IMR-90 (cell line): Measurements from ENCODE around the gene SEMA6A. TPM values are rescaled to one million over a fixed set of nuclear protein-coding genes. Genes with fewer than 3 reads are reported as not detected.

ENCODE experiments used
- ATAC-seq: fragments of 200-7000 bp; cut with Tn5 transposase; 2 replicates; pipeline ENCODE4 v1.9.1; 2020; ENCODE audit warnings: low read depth, mild to moderate bottlenecking, moderate library complexity
- BruUV-seq: library from RNA; stranded (reverse); fragments of 400-500 nt; replicated peaks from 2 replicates; lab custom pipeline; 2021; lab: Mats Ljungman, UMichigan
- CTCF ChIA-PET: fragments of 300-600 bp; formaldehyde crosslinking; extraction: SDS; loops from one replicate; lab custom pipeline; 2021; ENCODE audit warnings: antibody characterized with exemption; lab: Yijun Ruan, JAX
- POLR2A ChIA-PET: fragments of 300-600 bp; sonication (Branson Sonifier 250); formaldehyde crosslinking; loops from one replicate; lab custom pipeline; 2022; ENCODE audit warnings: antibody characterized with exemption; ENCODE audit not compliant: unreplicated experiment; lab: Charles Lee
- DNase-seq: peaks from one replicate; pipeline ENCODE4 v3.0.0; 2013
- H2AFZ ChIP-seq: replicated peaks from 2 replicates; pipeline ENCODE3; 2013; ENCODE audit warnings: low read length, mild to moderate bottlenecking; ENCODE audit not compliant: poor library complexity
- H2AK5ac ChIP-seq: 2 replicates; pipeline ENCODE4 v1.6.1; 2013; ENCODE audit warnings: low read depth, low read length, inconsistent platforms
- H2AK9ac ChIP-seq: replicated peaks from 2 replicates; pipeline ENCODE3; 2013; ENCODE audit warnings: mild to moderate bottlenecking, low read depth, low read length, moderate library complexity; ENCODE audit not compliant: poor library complexity
- H2BK120ac ChIP-seq: 2 replicates; pipeline ENCODE4 v1.6.1; 2013; ENCODE audit warnings: low read depth, low read length, inconsistent platforms
- H2BK15ac ChIP-seq: 3 replicates; pipeline ENCODE4 v1.6.1; 2013; ENCODE audit warnings: low read depth, low read length, inconsistent platforms
- H2BK20ac ChIP-seq: 2 replicates; pipeline ENCODE4 v1.6.1; 2013; ENCODE audit warnings: low read depth, mild to moderate bottlenecking, inconsistent platforms, low read length, moderate library complexity
- H2BK5ac ChIP-seq: 2 replicates; pipeline ENCODE4 v1.6.1; 2013; ENCODE audit warnings: mild to moderate bottlenecking, low read depth, low read length, inconsistent platforms; ENCODE audit not compliant: poor library complexity, severe bottlenecking
- H3K14ac ChIP-seq: replicated peaks from 2 replicates; pipeline ENCODE4 v1.6.1; 2013; ENCODE audit warnings: low read depth, low read length, inconsistent platforms
- H3K18ac ChIP-seq: 2 replicates; pipeline ENCODE4 v1.6.1; 2013; ENCODE audit warnings: low read depth, low read length, control low read depth
- H3K23ac ChIP-seq: 2 replicates; pipeline ENCODE4 v1.6.1; 2013; ENCODE audit warnings: low read depth, low read length, inconsistent platforms
- H3K27ac ChIP-seq: 2 replicates; pipeline ENCODE4 v1.5.1; 2013; ENCODE audit warnings: mild to moderate bottlenecking, control low read depth, low read length; ENCODE audit not compliant: insufficient read depth
- H3K27me3 ChIP-seq: 2 replicates; pipeline ENCODE4 v1.6.1; 2013; ENCODE audit warnings: low read length; ENCODE audit not compliant: control insufficient read depth, insufficient read depth
- H3K36me3 ChIP-seq: 2 replicates; pipeline ENCODE4 v1.6.1; 2013; ENCODE audit warnings: low read length, mixed read lengths; ENCODE audit not compliant: control insufficient read depth, insufficient read depth
- H3K4ac ChIP-seq: 2 replicates; pipeline ENCODE4 v1.6.1; 2013; ENCODE audit warnings: low read depth, low read length, inconsistent platforms
- H3K4me1 ChIP-seq: 2 replicates; pipeline ENCODE4 v1.6.1; 2013; ENCODE audit warnings: low read length, mixed read lengths; ENCODE audit not compliant: control insufficient read depth, insufficient read depth
- H3K4me2 ChIP-seq: 2 replicates; pipeline ENCODE4 v1.6.1; 2013; ENCODE audit warnings: low read depth, mild to moderate bottlenecking, control low read depth, low read length, moderate library complexity
- H3K4me3 ChIP-seq: 2 replicates; pipeline ENCODE4 v1.5.1; 2013; ENCODE audit warnings: low read depth, mild to moderate bottlenecking, control low read depth, low read length, moderate library complexity; ENCODE audit not compliant: insufficient read depth
- H3K56ac ChIP-seq: 2 replicates; pipeline ENCODE4 v1.6.1; 2013; ENCODE audit warnings: low read length, inconsistent platforms; ENCODE audit not compliant: insufficient read depth; ENCODE audit errors: extremely low read depth
- H3K79me1 ChIP-seq, 2 experiments: 2 replicates each; pipeline ENCODE4 v1.6.1; 2013; ENCODE audit warnings: low read length in 2 of 2, inconsistent platforms in 1 of 2, low read depth in 1 of 2
- H3K9ac ChIP-seq: 2 replicates; pipeline ENCODE4 v1.6.1; 2013; ENCODE audit warnings: low read depth, low read length, control low read depth
- H3K9me1 ChIP-seq: 2 replicates; pipeline ENCODE4 v1.6.1; 2013; ENCODE audit warnings: low read length, inconsistent platforms; ENCODE audit not compliant: insufficient read depth
- H3K9me3 ChIP-seq: 2 replicates; pipeline ENCODE4 v1.6.1; 2013; ENCODE audit warnings: low read length; ENCODE audit not compliant: control insufficient read depth, insufficient read depth
- H4K20me1 ChIP-seq: 2 replicates; pipeline ENCODE4 v1.6.1; 2013; ENCODE audit warnings: low read length, inconsistent platforms; ENCODE audit not compliant: insufficient read depth
- H4K5ac ChIP-seq: 2 replicates; pipeline ENCODE4 v1.6.1; 2013; ENCODE audit warnings: mild to moderate bottlenecking, low read depth, low read length, control low read depth
- H4K8ac ChIP-seq, 2 experiments: 2 replicates each; pipeline ENCODE4 v1.6.1; 2013; ENCODE audit warnings: low read depth in 2 of 2, low read length in 2 of 2, control low read depth in 1 of 2, inconsistent platforms in 1 of 2
- H4K91ac ChIP-seq: 2 replicates; pipeline ENCODE4 v1.6.1; 2013; ENCODE audit warnings: low read depth, low read length, inconsistent platforms; ENCODE audit not compliant: insufficient read depth
- RAD21 ChIP-seq: IDR thresholded peaks from 2 replicates; pipeline ENCODE4 v1.6.1; 2012; ENCODE audit warnings: low read length, improper control_type of control experiment
- WGBS, 2 experiments: methylation state at CpG; one replicate each; pipeline versions ENCODE4 v1.1.5 to v1.1.7; 2013; ENCODE audit warnings: missing lambda C conversion rate in 2 of 2; ENCODE audit not compliant: insufficient read length in 1 of 2; ENCODE audit errors: extremely low coverage in 2 of 2; 5-methylcytosine and 5-hydroxymethylcytosine counted together
- dilution Hi-C: fragments of 300-500 bp; cut with HindIII; formaldehyde crosslinking; loops from one replicate; pipeline ENCODE4 v1.14.3; 2018; ENCODE audit warnings: low sequenced_read_pairs; ENCODE audit not compliant: unreplicated experiment
- in situ Hi-C: fragments of 300-500 bp; cut with MboI; formaldehyde crosslinking; loops from 3 replicates; pipeline ENCODE4 v1.14.3; 2019; ENCODE audit warnings: low sequenced_read_pairs, inconsistent platforms, mixed read lengths
- intact Hi-C: fragments of 100-400 bp; cut with micrococcal nuclease; formaldehyde crosslinking; loops from 2 replicates; pipeline ENCODE4 v1.10.0; 2022
- polyA plus RNA-seq, 3 experiments: library from polyadenylated mRNA; depleted of rRNA; stranded (reverse); fragments of >200 nt; gene quantifications; 2 replicates each; pipeline ENCODE4 v1.2.3, GENCODE V29; 2012; ENCODE audit warnings: low replicate concordance in 1 of 3
- total RNA-seq: library from RNA; depleted of rRNA; stranded (reverse); fragments of >200 nt; gene quantifications from 2 replicates; pipeline ENCODE4 v1.2.3, GENCODE V29; 2012

SEMA6A gene
- total and polyA plus RNA-seq, 2 of the 4 experiments (the other 2 are of a cell fraction), result 0.27 to 0.36 TPM

DNA sequence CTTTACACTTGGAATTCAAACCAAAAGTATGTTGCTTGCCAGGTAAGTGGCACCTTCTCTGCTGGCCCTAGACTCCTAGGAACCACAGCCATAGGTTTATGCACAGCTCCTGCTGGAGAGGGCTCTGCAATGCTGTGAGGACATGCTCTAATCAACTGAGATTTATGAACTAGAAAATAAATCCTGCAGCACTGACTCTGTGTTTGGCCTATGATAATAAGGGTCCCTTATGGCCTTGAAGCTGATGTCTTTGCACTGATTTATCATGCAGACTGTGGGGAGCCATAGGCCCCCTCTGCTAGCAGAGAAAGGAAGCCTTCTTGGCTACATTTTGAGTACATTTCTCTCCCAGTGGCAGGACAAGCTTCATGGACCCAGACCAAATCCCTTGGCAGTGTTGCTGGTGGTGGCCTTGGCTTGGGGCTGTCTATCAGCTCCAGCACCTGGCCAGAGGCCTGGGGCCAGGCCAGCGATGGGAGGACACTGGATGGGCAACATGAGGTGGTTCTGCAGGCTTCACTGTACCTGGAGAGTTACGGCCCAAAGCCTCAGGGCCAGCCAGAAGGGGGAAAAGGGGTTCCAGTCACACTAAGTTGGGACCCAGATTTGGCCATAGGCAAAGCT lies 178.0 kb downstream of the SEMA6A start:
- H3K4me2 ChIP-seq, result no peak overlapping the region
- no peak overlapping the region for H3K14ac ChIP-seq
- no peak overlapping the region for H4K91ac ChIP-seq
- no peak overlapping the region for H2BK5ac ChIP-seq
- H2AFZ ChIP-seq, result no peak overlapping the region
- no TSS peak for BruUV-seq
- in situ Hi-C loops (no loop called here), dilution Hi-C loops (no loop called here), intact Hi-C loops (no loop called here)
- H4K5ac ChIP-seq, result no peak overlapping the region
- ATAC-seq (no peak), DNase-seq (no peak)
- no peak overlapping the region for H2AK5ac ChIP-seq
- H2BK15ac ChIP-seq, result no peak overlapping the region
- no peak overlapping the region for H4K8ac ChIP-seq
- H3K4ac ChIP-seq, result no peak overlapping the region
- H3K27ac ChIP-seq, result no peak overlapping the region
- ChIA-PET POLR2A (no interaction called here), CTCF (no interaction called here)
- H3K9me3 ChIP-seq, result no peaks in the 10 kb centered on the region
- no peaks in the 10 kb centered on the region for H3K9me1 ChIP-seq
- H3K36me3 ChIP-seq, result no peaks in the 10 kb centered on the region
- no peaks in the 10 kb centered on the region for H3K79me1 ChIP-seq
- no peaks in the 10 kb centered on the region for H3K4me1 ChIP-seq
- no peak overlapping the region for H2AK9ac ChIP-seq
- no peak overlapping the region for H3K18ac ChIP-seq
- no peak overlapping the region for H2BK20ac ChIP-seq
- no peak overlapping the region for H2BK120ac ChIP-seq
- no peak overlapping the region for H3K56ac ChIP-seq
- H3K27me3 ChIP-seq, result no peaks in the 10 kb centered on the region
- H4K20me1 ChIP-seq, result no peaks in the 10 kb centered on the region
- no peak overlapping the region for H3K4me3 ChIP-seq
- H3K9ac ChIP-seq, result no peak overlapping the region
- 45% methylated on average over 2 of the region's 2 CpGs; no CpG with 5 or more reads in 1 of the 2 experiments for WGBS, 2 experiments
- TF ChIP-seq RAD21, result no peak
- no peak overlapping the region for H3K23ac ChIP-seq
